ENCODE measurements around the gene SLC24A4. TPM values are rescaled to one million over a fixed set of nuclear protein-coding genes. Genes with fewer than 3 reads are reported as not detected.

SLC24A4 gene
- polyA plus RNA-seq, 1 donor from 2014 or later, result 0.17 TPM

- Histone ChIP-seq H3K9me2 (ENCODE audit: insufficient read depth, low read length) (no peaks in the 10 kb centered on the region), H2AFZ (ENCODE audit: low read depth, low read length) (no peak overlapping the region), H3K27me3 (ENCODE audit: insufficient read depth, low read depth, low read length) (no peaks in the 10 kb centered on the region), H3K36me3 (ENCODE audit: insufficient read depth, low read length) (no peaks in the 10 kb centered on the region), H3K4me2 (ENCODE audit: low read length) (no peak overlapping the region), H4K20me1 (ENCODE audit: insufficient read depth) (no peaks in the 10 kb centered on the region), H3K4me3 (ENCODE audit: low read length) (no peak overlapping the region), H3F3A (ENCODE audit: insufficient read depth, low read length, poor library complexity, severe bottlenecking) (no peaks in the 10 kb centered on the region), H3K9ac (ENCODE audit: low read length) (no peak overlapping the region), H3K9me3 (ENCODE audit: low read length) (no peaks in the 10 kb centered on the region), H3K79me2 (replicated peaks; ENCODE audit: insufficient read depth, low read length) (no peaks in the 10 kb centered on the region), H3K27ac (ENCODE audit: low read length) (no peak overlapping the region)
- TF ChIP-seq MXI1 (conservative IDR thresholded peaks at IDR 0.05; ENCODE audit: poor library complexity, severe bottlenecking) (no peak), SMC3 (conservative IDR thresholded peaks at IDR 0.05; ENCODE audit: poor library complexity) (no peak), TAF1 (IDR thresholded peaks at IDR 0.05; ENCODE audit: low read depth) (no peak), EZH2 (IDR thresholded peaks at IDR 0.05; ENCODE audit: borderline replicate concordance, insufficient read depth, low read length, poor library complexity, severe bottlenecking) (no peak), POLR2AphosphoS5 (IDR thresholded peaks at IDR 0.05) (no peak), RAD21 (conservative IDR thresholded peaks at IDR 0.05) (no peak), EP300 (conservative IDR thresholded peaks at IDR 0.05; ENCODE audit: poor library complexity, severe bottlenecking) (no peak)
- TF ChIP-seq, protein P1, sequence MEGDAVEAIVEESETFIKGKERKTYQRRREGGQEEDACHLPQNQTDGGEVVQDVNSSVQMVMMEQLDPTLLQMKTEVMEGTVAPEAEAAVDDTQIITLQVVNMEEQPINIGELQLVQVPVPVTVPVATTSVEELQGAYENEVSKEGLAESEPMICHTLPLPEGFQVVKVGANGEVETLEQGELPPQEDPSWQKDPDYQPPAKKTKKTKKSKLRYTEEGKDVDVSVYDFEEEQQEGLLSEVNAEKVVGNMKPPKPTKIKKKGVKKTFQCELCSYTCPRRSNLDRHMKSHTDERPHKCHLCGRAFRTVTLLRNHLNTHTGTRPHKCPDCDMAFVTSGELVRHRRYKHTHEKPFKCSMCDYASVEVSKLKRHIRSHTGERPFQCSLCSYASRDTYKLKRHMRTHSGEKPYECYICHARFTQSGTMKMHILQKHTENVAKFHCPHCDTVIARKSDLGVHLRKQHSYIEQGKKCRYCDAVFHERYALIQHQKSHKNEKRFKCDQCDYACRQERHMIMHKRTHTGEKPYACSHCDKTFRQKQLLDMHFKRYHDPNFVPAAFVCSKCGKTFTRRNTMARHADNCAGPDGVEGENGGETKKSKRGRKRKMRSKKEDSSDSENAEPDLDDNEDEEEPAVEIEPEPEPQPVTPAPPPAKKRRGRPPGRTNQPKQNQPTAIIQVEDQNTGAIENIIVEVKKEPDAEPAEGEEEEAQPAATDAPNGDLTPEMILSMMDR (IDR thresholded peaks at IDR 0.05; ENCODE audit: poor library complexity, severe bottlenecking), result no peak
- TF ChIP-seq, protein P2, sequence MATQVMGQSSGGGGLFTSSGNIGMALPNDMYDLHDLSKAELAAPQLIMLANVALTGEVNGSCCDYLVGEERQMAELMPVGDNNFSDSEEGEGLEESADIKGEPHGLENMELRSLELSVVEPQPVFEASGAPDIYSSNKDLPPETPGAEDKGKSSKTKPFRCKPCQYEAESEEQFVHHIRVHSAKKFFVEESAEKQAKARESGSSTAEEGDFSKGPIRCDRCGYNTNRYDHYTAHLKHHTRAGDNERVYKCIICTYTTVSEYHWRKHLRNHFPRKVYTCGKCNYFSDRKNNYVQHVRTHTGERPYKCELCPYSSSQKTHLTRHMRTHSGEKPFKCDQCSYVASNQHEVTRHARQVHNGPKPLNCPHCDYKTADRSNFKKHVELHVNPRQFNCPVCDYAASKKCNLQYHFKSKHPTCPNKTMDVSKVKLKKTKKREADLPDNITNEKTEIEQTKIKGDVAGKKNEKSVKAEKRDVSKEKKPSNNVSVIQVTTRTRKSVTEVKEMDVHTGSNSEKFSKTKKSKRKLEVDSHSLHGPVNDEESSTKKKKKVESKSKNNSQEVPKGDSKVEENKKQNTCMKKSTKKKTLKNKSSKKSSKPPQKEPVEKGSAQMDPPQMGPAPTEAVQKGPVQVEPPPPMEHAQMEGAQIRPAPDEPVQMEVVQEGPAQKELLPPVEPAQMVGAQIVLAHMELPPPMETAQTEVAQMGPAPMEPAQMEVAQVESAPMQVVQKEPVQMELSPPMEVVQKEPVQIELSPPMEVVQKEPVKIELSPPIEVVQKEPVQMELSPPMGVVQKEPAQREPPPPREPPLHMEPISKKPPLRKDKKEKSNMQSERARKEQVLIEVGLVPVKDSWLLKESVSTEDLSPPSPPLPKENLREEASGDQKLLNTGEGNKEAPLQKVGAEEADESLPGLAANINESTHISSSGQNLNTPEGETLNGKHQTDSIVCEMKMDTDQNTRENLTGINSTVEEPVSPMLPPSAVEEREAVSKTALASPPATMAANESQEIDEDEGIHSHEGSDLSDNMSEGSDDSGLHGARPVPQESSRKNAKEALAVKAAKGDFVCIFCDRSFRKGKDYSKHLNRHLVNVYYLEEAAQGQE (IDR thresholded peaks at IDR 0.05; ENCODE audit: borderline replicate concordance), result no peak
These were observed 171.5 kb downstream of the SLC24A4 start for GRCh38 chr14:92494512-92494911.

GRCh38 chr14:92495027-92495426, 172.1 kb downstream of the SLC24A4 start:
- Histone ChIP-seq H2AFZ (ENCODE audit: low read depth, low read length) (no peak overlapping the region), H3K9ac (ENCODE audit: low read length) (no peak overlapping the region), H4K20me1 (ENCODE audit: insufficient read depth) (no peaks in the 10 kb centered on the region), H3K36me3 (ENCODE audit: insufficient read depth, low read length) (no peaks in the 10 kb centered on the region), H3K27ac (ENCODE audit: low read length) (no peak overlapping the region), H3K4me2 (ENCODE audit: low read length) (no peak overlapping the region), H3K79me2 (replicated peaks; ENCODE audit: insufficient read depth, low read length) (no peaks in the 10 kb centered on the region), H3K9me2 (ENCODE audit: insufficient read depth, low read length) (no peaks in the 10 kb centered on the region), H3F3A (ENCODE audit: insufficient read depth, low read length, poor library complexity, severe bottlenecking) (no peaks in the 10 kb centered on the region), H3K9me3 (ENCODE audit: low read length) (no peaks in the 10 kb centered on the region), H3K4me3 (ENCODE audit: low read length) (no peak overlapping the region), H3K27me3 (ENCODE audit: insufficient read depth, low read depth, low read length) (no peaks in the 10 kb centered on the region)
- TF ChIP-seq RAD21 (conservative IDR thresholded peaks at IDR 0.05) (no peak), MXI1 (conservative IDR thresholded peaks at IDR 0.05; ENCODE audit: poor library complexity, severe bottlenecking) (no peak)

All from neural cell (in vitro differentiated cells).